Osteocyte (in vitro differentiated cells): Measurements from ENCODE around the gene TSHZ3. TPM values are rescaled to one million over a fixed set of nuclear protein-coding genes. Genes with fewer than 3 reads are reported as not detected.

Experiments
- DNase-seq: peaks from one replicate; pipeline ENCODE4 v3.0.0; 2021; ENCODE audit warnings: mixed read lengths; ENCODE audit not compliant: unreplicated experiment; ENCODE audit errors: extremely low spot score
- H3K27ac Mint-ChIP-seq: one replicate; pipeline ENCODE4 v1.8.0; 2021; ENCODE audit warnings: mild to moderate bottlenecking, mixed read lengths; ENCODE audit not compliant: unreplicated experiment
- H3K27me3 Mint-ChIP-seq: one replicate; pipeline ENCODE4 v1.8.0; 2021; ENCODE audit warnings: mixed read lengths; ENCODE audit not compliant: unreplicated experiment
- H3K36me3 Mint-ChIP-seq: one replicate; pipeline ENCODE4 v1.8.0; 2021; ENCODE audit warnings: mixed read lengths; ENCODE audit not compliant: unreplicated experiment
- H3K4me1 Mint-ChIP-seq: one replicate; pipeline ENCODE4 v1.8.0; 2021; ENCODE audit warnings: mixed read lengths; ENCODE audit not compliant: unreplicated experiment
- H3K4me3 Mint-ChIP-seq: one replicate; pipeline ENCODE4 v1.8.0; 2021; ENCODE audit warnings: mild to moderate bottlenecking, moderate library complexity, mixed read lengths; ENCODE audit not compliant: unreplicated experiment
- H3K9me3 Mint-ChIP-seq: one replicate; pipeline ENCODE4 v1.8.0; 2021; ENCODE audit warnings: mixed read lengths; ENCODE audit not compliant: unreplicated experiment
- total RNA-seq: library from RNA; stranded (reverse); gene quantifications from 2 replicates; pipeline ENCODE4 v1.2.1, GENCODE V29; 2021
- TF ChIP-seq, protein P1 (sequence below): fragments of 200-600 bp; sonication (generic); IDR thresholded peaks from 2 replicates; pipeline ENCODE4 v1.5.0; 2021; ENCODE audit warnings: antibody characterized with exemption, mild to moderate bottlenecking, moderate library complexity

The TSHZ3 gene
- total RNA-seq, 1 donor from 2014 or later = 10.7 TPM

DNA sequence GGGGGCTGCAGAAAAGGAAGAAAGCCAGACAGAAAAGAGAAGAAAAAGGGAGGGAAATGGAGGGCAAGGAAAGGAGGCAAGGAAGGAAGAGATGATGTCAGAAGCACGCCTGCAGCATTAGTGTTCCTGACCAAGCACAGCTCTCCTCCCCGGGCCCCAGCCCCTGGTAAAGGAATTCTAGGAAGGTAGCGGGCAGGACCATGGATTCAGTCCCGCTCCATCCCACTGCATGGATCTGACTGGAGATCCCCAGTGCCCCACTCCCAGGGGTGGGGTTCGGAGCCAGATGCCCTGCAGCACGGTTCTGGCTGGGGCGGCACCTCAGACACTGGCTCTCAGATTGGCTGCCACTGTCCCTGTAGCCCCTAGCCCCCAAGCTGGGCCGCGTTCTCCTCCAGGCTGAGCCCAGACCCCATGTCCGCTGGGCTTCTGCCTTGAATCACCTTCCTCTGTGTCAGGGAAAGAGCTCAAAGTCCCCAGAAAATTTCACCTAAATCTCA, 59.8 kb downstream of the TSHZ3 start:
- Mint-ChIP-seq H3K4me3 (no peak overlapping the region), H3K9me3 (no peaks in the 10 kb centered on the region), H3K27ac (no peak overlapping the region), H3K36me3 (peaks cover 2% of the 10 kb centered on the region), H3K27me3 (no peaks in the 10 kb centered on the region), H3K4me1 (peaks cover 21% of the 10 kb centered on the region)
- DNase-seq = no peak
- TF ChIP-seq, protein P1, sequence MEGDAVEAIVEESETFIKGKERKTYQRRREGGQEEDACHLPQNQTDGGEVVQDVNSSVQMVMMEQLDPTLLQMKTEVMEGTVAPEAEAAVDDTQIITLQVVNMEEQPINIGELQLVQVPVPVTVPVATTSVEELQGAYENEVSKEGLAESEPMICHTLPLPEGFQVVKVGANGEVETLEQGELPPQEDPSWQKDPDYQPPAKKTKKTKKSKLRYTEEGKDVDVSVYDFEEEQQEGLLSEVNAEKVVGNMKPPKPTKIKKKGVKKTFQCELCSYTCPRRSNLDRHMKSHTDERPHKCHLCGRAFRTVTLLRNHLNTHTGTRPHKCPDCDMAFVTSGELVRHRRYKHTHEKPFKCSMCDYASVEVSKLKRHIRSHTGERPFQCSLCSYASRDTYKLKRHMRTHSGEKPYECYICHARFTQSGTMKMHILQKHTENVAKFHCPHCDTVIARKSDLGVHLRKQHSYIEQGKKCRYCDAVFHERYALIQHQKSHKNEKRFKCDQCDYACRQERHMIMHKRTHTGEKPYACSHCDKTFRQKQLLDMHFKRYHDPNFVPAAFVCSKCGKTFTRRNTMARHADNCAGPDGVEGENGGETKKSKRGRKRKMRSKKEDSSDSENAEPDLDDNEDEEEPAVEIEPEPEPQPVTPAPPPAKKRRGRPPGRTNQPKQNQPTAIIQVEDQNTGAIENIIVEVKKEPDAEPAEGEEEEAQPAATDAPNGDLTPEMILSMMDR = no peak

DNA sequence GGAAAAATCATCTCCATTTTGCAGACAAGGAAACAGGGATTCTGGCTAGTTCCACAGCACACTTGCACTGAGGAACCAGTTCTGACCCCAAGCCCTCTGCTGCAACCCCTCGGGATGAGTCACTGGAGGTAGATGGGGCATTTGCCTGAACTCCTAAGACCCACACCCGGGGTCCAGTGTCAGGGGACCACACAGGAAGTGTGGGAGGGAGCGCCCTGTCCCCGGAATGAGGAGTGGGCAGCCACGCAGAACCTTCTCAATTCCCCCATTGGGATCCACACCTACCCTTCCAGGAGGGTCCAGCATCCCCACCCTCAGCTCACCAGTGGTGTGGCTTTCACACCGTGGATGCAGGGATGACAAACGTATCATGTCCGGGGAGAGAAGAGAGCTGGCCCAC, 62.7 kb downstream of the TSHZ3 start:
- Mint-ChIP-seq H3K4me3 (peak overlapping the region; percentile 6), H3K4me1 (peaks cover 30% of the 10 kb centered on the region), H3K9me3 (no peaks in the 10 kb centered on the region), H3K27me3 (no peaks in the 10 kb centered on the region), H3K36me3 (peaks cover 2% of the 10 kb centered on the region), H3K27ac (no peak overlapping the region)
- no peak for DNase-seq
- TF ChIP-seq, protein P1 = no peak

- no peaks in the 10 kb centered on the region for H3K27me3 Mint-ChIP-seq
- DNase-seq = no peak
- no peak overlapping the region for H3K4me3 Mint-ChIP-seq
- H3K36me3 Mint-ChIP-seq = peaks cover 2% of the 10 kb centered on the region
- H3K27ac Mint-ChIP-seq = peak overlapping the region; percentile 70
- TF ChIP-seq, protein P1 = no peak
- no peaks in the 10 kb centered on the region for H3K9me3 Mint-ChIP-seq
- peaks cover 31% of the 10 kb centered on the region for H3K4me1 Mint-ChIP-seq
Observed at GRCh38 chr19:31285744-31286143, 63.5 kb downstream of the TSHZ3 start.

DNA sequence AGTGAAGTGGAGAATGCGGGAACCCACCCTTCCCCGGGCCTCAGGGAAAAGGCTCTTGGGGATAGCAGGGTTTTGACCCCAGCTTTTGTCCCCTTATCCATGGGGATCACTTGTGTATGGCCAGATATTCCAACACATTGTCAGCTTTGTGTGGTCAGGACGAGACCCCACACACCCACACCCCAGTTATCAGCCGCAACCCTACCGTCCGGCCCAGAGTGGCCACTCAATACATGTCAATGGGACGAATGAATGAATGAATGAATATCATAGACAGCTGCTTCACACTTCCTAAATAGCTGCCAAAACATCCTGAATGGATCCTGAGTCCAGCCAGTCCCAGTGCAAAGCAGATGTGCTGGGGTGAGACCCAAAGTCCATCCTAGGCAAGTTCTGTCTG, 64.6 kb downstream of the TSHZ3 start:
- no peaks in the 10 kb centered on the region for H3K36me3 Mint-ChIP-seq

DNA sequence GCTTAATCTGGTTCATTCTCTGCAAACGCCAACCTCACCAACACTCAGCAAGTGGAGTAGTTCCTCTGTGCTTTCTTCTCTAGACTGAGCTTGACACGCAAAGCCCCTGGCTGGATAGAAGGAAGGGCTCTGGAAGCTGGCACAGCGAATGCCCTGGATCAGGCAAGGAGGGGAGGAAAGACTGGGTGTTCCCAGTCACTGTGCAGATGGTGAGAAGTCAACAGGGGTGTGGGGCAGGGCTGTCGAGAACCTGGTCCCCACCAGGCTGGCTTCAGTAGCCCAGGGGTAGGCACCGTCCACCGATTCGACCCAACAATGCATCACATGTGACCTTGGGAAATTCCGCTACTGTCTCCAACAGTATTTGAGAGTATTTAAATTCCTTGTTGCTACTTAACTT, 65.5 kb downstream of the TSHZ3 start:
- H3K36me3 Mint-ChIP-seq = peaks cover 8% of the 10 kb centered on the region
- H3K4me3 Mint-ChIP-seq = no peak overlapping the region
- no peaks in the 10 kb centered on the region for H3K9me3 Mint-ChIP-seq
- no peak overlapping the region for H3K27ac Mint-ChIP-seq
- no peak for DNase-seq
- TF ChIP-seq, protein P1 = no peak
- H3K27me3 Mint-ChIP-seq = no peaks in the 10 kb centered on the region
- peaks cover 35% of the 10 kb centered on the region for H3K4me1 Mint-ChIP-seq

More for the DNA sequence above, 64.6 kb downstream of the TSHZ3 start:
- TF ChIP-seq, protein P1 = no peak
- no peak for DNase-seq
- Mint-ChIP-seq H3K4me1 (peaks cover 35% of the 10 kb centered on the region), H3K4me3 (no peak overlapping the region), H3K27ac (peak overlapping the region; percentile 5), H3K9me3 (no peaks in the 10 kb centered on the region), H3K27me3 (no peaks in the 10 kb centered on the region)
